PC-3 (cell line): ENCODE measurements around the gene TSSC4. TPM values are rescaled to one million over a fixed set of nuclear protein-coding genes. Genes with fewer than 3 reads are reported as not detected.

Experiments used
- ATAC-seq: fragments of 200-7000 bp; cut with Tn5 transposase; 2 replicates; pipeline ENCODE4 v1.9.1; 2020; ENCODE audit warnings: mild to moderate bottlenecking, moderate library complexity
- BruUV-seq: library from RNA; stranded (reverse); fragments of 400-500 nt; replicated peaks from 2 replicates; lab custom pipeline; 2021; lab: Mats Ljungman, UMichigan
- CTCF ChIA-PET: fragments of 300-600 bp; sonication (Branson Sonifier 250); formaldehyde crosslinking; loops from one replicate; lab custom pipeline; 2022; ENCODE audit warnings: antibody characterized with exemption; lab: Charles Lee
- POLR2A ChIA-PET: fragments of 300-600 bp; sonication (Branson Sonifier 250); formaldehyde crosslinking; loops from one replicate; lab custom pipeline; 2022; ENCODE audit warnings: antibody characterized with exemption; ENCODE audit not compliant: unreplicated experiment; lab: Charles Lee
- DNase-seq: peaks from one replicate; pipeline ENCODE4 v3.0.0-alpha.2; 2015
- H2AFZ ChIP-seq: fragments of 300-600 bp; sonication (generic); 2 replicates; pipeline ENCODE4 v1.6.0; 2016; ENCODE audit warnings: antibody characterized with exemption, low read length
- H3F3A ChIP-seq: fragments of 300-600 bp; sonication (generic); one replicate; pipeline ENCODE4 v1.6.0; 2017; ENCODE audit warnings: antibody characterized with exemption, low read length, control low read depth, mild to moderate bottlenecking; ENCODE audit not compliant: unreplicated experiment
- H3K27ac ChIP-seq: fragments of 300-600 bp; sonication (generic); 2 replicates; pipeline ENCODE4 v1.5.1; 2016; ENCODE audit warnings: mild to moderate bottlenecking, low read length
- H3K27me3 ChIP-seq: fragments of 300-600 bp; sonication (generic); 2 replicates; pipeline ENCODE4 v1.6.1; 2016; ENCODE audit warnings: low read length, mixed read lengths
- H3K36me3 ChIP-seq: fragments of 300-600 bp; sonication (generic); 2 replicates; pipeline ENCODE4 v1.6.1; 2016; ENCODE audit warnings: low read depth, mixed run types, low read length, mixed read lengths
- H3K4me1 ChIP-seq: fragments of 300-600 bp; sonication (generic); 2 replicates; pipeline ENCODE4 v1.5.1; 2016; ENCODE audit warnings: low read length; ENCODE audit not compliant: insufficient read depth
- H3K4me2 ChIP-seq: fragments of 300-600 bp; sonication (generic); 2 replicates; pipeline ENCODE4 v1.6.0; 2016; ENCODE audit warnings: low read length
- H3K4me3 ChIP-seq: fragments of 300-600 bp; sonication (generic); 2 replicates; pipeline ENCODE4 v1.5.1; 2016; ENCODE audit warnings: mild to moderate bottlenecking, low read length, mixed read lengths
- H3K79me2 ChIP-seq: fragments of 300-600 bp; sonication (generic); 2 replicates; pipeline ENCODE4 v1.6.1; 2017; ENCODE audit warnings: low read length, mixed read lengths
- H3K9ac ChIP-seq: fragments of 300-600 bp; sonication (generic); 2 replicates; pipeline ENCODE4 v1.6.0; 2016; ENCODE audit warnings: mild to moderate bottlenecking, low read length
- H3K9me2 ChIP-seq: fragments of 300-600 bp; sonication (generic); replicated peaks from 2 replicates; pipeline ENCODE4 v1.6.1; 2016; ENCODE audit warnings: mixed run types, low read length, mixed read lengths
- H3K9me3 ChIP-seq: fragments of 300-600 bp; sonication (generic); 2 replicates; pipeline ENCODE4 v1.6.1; 2016; ENCODE audit warnings: low read length, mixed read lengths
- H4K20me1 ChIP-seq: fragments of 300-600 bp; sonication (generic); 2 replicates; pipeline ENCODE4 v1.6.1; 2016; ENCODE audit warnings: low read length, mixed read lengths
- CTCF ChIP-seq: fragments of 300-600 bp; sonication (generic); conservative IDR thresholded peaks from 2 replicates; pipeline ENCODE4 v1.5.1; 2017; ENCODE audit warnings: antibody characterized with exemption, low read depth, mild to moderate bottlenecking, low read length
- EZH2 ChIP-seq: fragments of 300-600 bp; sonication (generic); IDR thresholded peaks from one replicate; pipeline ENCODE4 v1.6.1; 2017; ENCODE audit warnings: antibody characterized with exemption, mild to moderate bottlenecking, low read length; ENCODE audit not compliant: unreplicated experiment
- EZH2phosphoT487 ChIP-seq: fragments of 300-600 bp; sonication (generic); IDR thresholded peaks from 2 replicates; pipeline ENCODE4 v1.6.1; 2018; ENCODE audit warnings: mild to moderate bottlenecking, antibody characterized with exemption, low read length, borderline replicate concordance
- intact Hi-C: fragments of 100-400 bp; cut with micrococcal nuclease; formaldehyde crosslinking; loops from 2 replicates; pipeline ENCODE4 v1.9.0; 2023
- total RNA-seq: library from RNA; depleted of rRNA; stranded (reverse); fragments of >200 nt; gene quantifications from 2 replicates; pipeline ENCODE4 v1.2.3, GENCODE V29; 2014

TSSC4 gene
- total RNA-seq, 1 experiment from 2014 or later, result 88.3 TPM

DNA sequence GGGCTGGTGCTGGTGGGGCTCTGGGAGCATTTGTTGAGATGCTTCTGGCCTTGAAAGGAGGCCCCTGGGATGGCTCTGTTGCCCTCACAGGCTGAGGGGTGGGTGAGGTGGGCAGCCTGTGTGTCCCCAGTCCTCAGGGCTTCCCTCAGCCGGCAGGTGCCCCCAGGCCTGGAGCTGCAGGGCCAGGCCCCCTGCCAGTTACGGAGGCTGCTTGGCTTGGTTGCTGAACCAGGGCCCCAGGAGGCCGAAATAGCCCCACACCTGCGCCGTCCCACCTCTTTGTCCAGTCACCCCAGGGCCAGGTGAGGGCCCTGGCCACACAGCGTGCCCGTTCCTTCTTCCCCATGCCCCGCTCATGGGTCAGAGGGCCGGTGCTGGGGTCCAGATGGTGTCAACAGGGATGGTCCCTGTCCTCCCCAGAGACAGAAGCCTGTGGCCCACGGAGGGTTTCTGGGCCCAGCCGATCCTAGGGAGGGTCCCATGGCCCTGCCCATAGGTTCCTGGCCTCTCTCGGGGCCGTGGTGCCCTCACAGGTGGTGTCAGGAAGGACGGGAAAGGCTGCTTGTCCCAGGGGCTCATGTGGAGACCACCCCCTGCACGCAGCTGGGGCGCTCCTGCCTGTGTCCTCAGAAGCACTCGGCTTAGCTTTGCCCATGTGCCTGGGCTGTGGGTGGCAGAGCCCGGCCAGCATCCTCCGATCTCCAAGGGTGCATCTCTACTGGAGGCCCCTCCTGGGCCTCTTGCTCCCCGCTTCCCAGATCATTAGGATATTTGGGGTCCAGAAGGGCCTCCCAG lies 9.2 kb upstream of the TSSC4 start:
- Histone ChIP-seq H3K4me1 (no peaks in the 10 kb centered on the region), H3K27me3 (no peaks in the 10 kb centered on the region), H3K27ac (no peak overlapping the region), H3K4me2 (no peak overlapping the region), H4K20me1 (peaks cover 24% of the 10 kb centered on the region; the same call in 1 of the 2 replicates), H3K9ac (no peak overlapping the region), H3K36me3 (no peaks in the 10 kb centered on the region; the same call in 1 of the 2 replicates), H3F3A (no peaks in the 10 kb centered on the region), H3K4me3 (no peak overlapping the region), H3K79me2 (peaks cover 42% of the 10 kb centered on the region), H2AFZ (no peak overlapping the region), H3K9me3 (no peaks in the 10 kb centered on the region), H3K9me2 (no peaks in the 10 kb centered on the region)
- ChIA-PET CTCF (interaction anchor here (1.0 kb wide), 1 partner anchor 13 kb away, joined by 3 read pairs; no protein-coding TSS in a partner anchor), POLR2A (no interaction called here)
- ATAC-seq (no peak), DNase-seq (no peak)
- BruUV-seq, result no TSS peak
- TF ChIP-seq EZH2 (no peak), EZH2phosphoT487 (no peak), CTCF (no peak)
- intact Hi-C loops, result no loop called here

DNA sequence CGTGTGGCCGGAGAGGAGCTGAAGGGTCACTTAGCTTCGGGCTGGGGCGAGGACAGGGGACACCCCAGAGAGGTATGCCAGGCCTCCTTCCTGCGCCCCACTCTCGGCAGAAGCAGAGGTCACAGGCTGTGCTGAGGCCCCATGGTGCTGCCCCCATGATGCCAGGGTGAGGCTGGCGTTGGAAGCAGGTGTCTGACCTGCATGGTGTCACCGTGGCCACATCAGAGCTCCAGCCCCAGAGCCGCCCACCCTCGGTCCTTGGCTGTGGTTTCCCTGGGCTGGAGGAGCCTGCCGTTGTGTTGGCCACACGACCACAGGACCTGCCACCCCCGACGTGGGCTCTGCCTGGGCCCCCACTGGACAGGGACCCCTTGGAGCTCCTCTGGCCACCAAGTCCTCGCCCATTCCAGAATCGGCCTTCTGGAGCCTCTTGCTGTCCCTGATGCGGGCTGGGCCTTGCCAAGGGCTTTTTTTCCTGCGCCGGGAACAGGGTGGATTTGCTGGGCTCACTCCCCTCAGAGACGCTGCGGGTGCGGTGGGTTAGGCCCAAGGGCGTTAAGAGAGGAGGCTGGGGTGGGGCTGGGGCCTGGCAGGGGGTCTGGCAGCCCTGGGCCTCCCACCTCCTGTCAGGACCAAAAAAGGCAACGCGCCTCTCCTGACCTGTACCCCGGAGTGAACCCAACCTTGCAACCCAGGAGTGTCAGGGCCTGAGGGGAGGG lies 8.2 kb upstream of the TSSC4 start:
- Histone ChIP-seq H3K36me3 (no peaks in the 10 kb centered on the region; the same call in 1 of the 2 replicates), H3K4me3 (no peak overlapping the region), H3K4me2 (no peak overlapping the region), H3K27ac (no peak overlapping the region), H3K79me2 (peaks cover 32% of the 10 kb centered on the region), H3K27me3 (no peaks in the 10 kb centered on the region), H3K9me2 (no peaks in the 10 kb centered on the region), H3K4me1 (no peaks in the 10 kb centered on the region), H3K9me3 (no peaks in the 10 kb centered on the region), H4K20me1 (peaks cover 14% of the 10 kb centered on the region; the same call in 1 of the 2 replicates), H3K9ac (no peak overlapping the region), H3F3A (no peaks in the 10 kb centered on the region), H2AFZ (no peak overlapping the region)
- no TSS peak for BruUV-seq
- intact Hi-C loops, result no loop called here
- TF ChIP-seq EZH2 (no peak), CTCF (no peak), EZH2phosphoT487 (no peak)
- ATAC-seq, result no peak
- ChIA-PET POLR2A (no interaction called here), CTCF (no interaction called here)
- DNase-seq, result no peak
